Left ventricle myocardium superior (tissue), 1 donor: ENCODE measurements around the gene PKDCC. TPM values are rescaled to one million over a fixed set of nuclear protein-coding genes. Genes with fewer than 3 reads are reported as not detected.
"Not testable (repeated sequence)": the region's sequence is repeated elsewhere in the genome, so short reads cannot be mapped to it uniquely, and the experiment has no call there.

Experiments used
- ATAC-seq: fragments of 200-7000 bp; cut with Tn5 transposase; one replicate; pipeline ENCODE4 v1.9.1; 2020; ENCODE audit warnings: mild to moderate bottlenecking, moderate library complexity
- DNase-seq: peaks from one replicate; pipeline ENCODE4 v3.0.0-alpha.2; 2020
- intact Hi-C: fragments of 100-400 bp; cut with micrococcal nuclease; formaldehyde crosslinking; loops from one replicate; pipeline ENCODE4 v1.11.0; 2022
- total RNA-seq: library from RNA; stranded (reverse); fragmentation: NEBNext Ultra II Directional; extraction: Animal tissue kit (Norgen Biotek cat#: 25700); gene quantifications from one replicate; pipeline ENCODE4 v1.2.1, GENCODE V29; 2021
- donor health status: DM: no; HTN: yes; CAD: no; lungs with severe emphysema.

Gene PKDCC
- total RNA-seq, 1 donor from 2014 or later: 77.1 TPM

- intact Hi-C loops: no loop called here
- peak; percentile 30 for ATAC-seq
- DNase-seq: no peak
Measured at GRCh38 chr2:42077343-42077742, 29.5 kb downstream of the PKDCC start.

- intact Hi-C loops: loop anchor here (5.0 kb wide), 1 partner anchor 223 kb away; no protein-coding TSS in a partner anchor
- no peak for DNase-seq
- ATAC-seq: no peak
Measured at GRCh38 chr2:42079737-42080287, 32.0 kb downstream of the PKDCC start.

- intact Hi-C loops: loop anchor here (5.0 kb wide), 1 partner anchor 224 kb away; no protein-coding TSS in a partner anchor
- not testable (repeated sequence) for ATAC-seq, DNase-seq
Measured at GRCh38 chr2:42081151-42081550, 33.3 kb downstream of the PKDCC start.

GRCh38 chr2:42082016-42082415 is 34.2 kb downstream of the PKDCC start:
- intact Hi-C loops: loop anchor here (5.0 kb wide), 1 partner anchor 225 kb away; no protein-coding TSS in a partner anchor
- ATAC-seq (no peak), DNase-seq (no peak)

GRCh38 chr2:42084231-42084671 is 36.4 kb downstream of the PKDCC start:
- peak; percentile 86 for ATAC-seq
- intact Hi-C loops: loop anchor here (5.0 kb wide), 1 partner anchor 227 kb away; no protein-coding TSS in a partner anchor
- peak; percentile 45 for DNase-seq

- not testable (repeated sequence) for ATAC-seq, DNase-seq
- intact Hi-C loops: loop anchor here (5.0 kb wide), 1 partner anchor 218 kb away; no protein-coding TSS in a partner anchor
Measured at GRCh38 chr2:42085070-42085469, 37.2 kb downstream of the PKDCC start.

GRCh38 chr2:42085706-42086487 is 38.1 kb downstream of the PKDCC start:
- ATAC-seq: peak; percentile 8

GRCh38 chr2:42086500-42086953 is 38.7 kb downstream of the PKDCC start:
- DNase-seq (no peak), ATAC-seq (peak; percentile 54)
- intact Hi-C loops: loop anchor here (5.0 kb wide), 1 partner anchor 219 kb away; no protein-coding TSS in a partner anchor

More at GRCh38 chr2:42085706-42086487, 38.1 kb downstream of the PKDCC start:
- intact Hi-C loops: loop anchor here (5.0 kb wide), 1 partner anchor 219 kb away; no protein-coding TSS in a partner anchor
- no peak for DNase-seq

- no peak for DNase-seq
- no peak for ATAC-seq
- intact Hi-C loops: loop anchor here (5.0 kb wide), 1 partner anchor 220 kb away; no protein-coding TSS in a partner anchor
Measured at GRCh38 chr2:42087137-42087856, 39.5 kb downstream of the PKDCC start.

- intact Hi-C loops: loop anchor here (5.0 kb wide), 1 partner anchor 221 kb away; no protein-coding TSS in a partner anchor
- ATAC-seq (no peak), DNase-seq (no peak)
Measured at GRCh38 chr2:42087857-42088195, 40.0 kb downstream of the PKDCC start.

GRCh38 chr2:42089340-42089925 is 41.6 kb downstream of the PKDCC start:
- DNase-seq (peak; percentile 88), ATAC-seq (peak; percentile 71)
- intact Hi-C loops: loop anchor here (5.0 kb wide), 1 partner anchor 222 kb away; no protein-coding TSS in a partner anchor

- intact Hi-C loops: loop anchor here (10.0 kb wide), 1 partner anchor 235 kb away; no protein-coding TSS in a partner anchor
- no peak for DNase-seq
Measured at GRCh38 chr2:42090216-42090615, 42.4 kb downstream of the PKDCC start.

GRCh38 chr2:42091671-42092070 is 43.9 kb downstream of the PKDCC start:
- intact Hi-C loops: loop anchor here (10.0 kb wide), 1 partner anchor 233 kb away; no protein-coding TSS in a partner anchor

More at GRCh38 chr2:42090216-42090615, 42.4 kb downstream of the PKDCC start:
- no peak for ATAC-seq

GRCh38 chr2:42092084-42092996 is 44.5 kb downstream of the PKDCC start:
- no peak for DNase-seq
- ATAC-seq: no peak
- intact Hi-C loops: loop anchor here (10.0 kb wide), 1 partner anchor 232 kb away; no protein-coding TSS in a partner anchor

More at GRCh38 chr2:42091671-42092070, 43.9 kb downstream of the PKDCC start:
- DNase-seq (no peak), ATAC-seq (no peak)

GRCh38 chr2:42094114-42094513 is 46.3 kb downstream of the PKDCC start:
- intact Hi-C loops: loop anchor here (10.0 kb wide), 1 partner anchor 231 kb away; no protein-coding TSS in a partner anchor
- DNase-seq (no peak), ATAC-seq (no peak)

GRCh38 chr2:42095923-42096408 is 48.1 kb downstream of the PKDCC start:
- ATAC-seq: peak; percentile 64
- peak; percentile 81 for DNase-seq
- intact Hi-C loops: loop anchor here (5.0 to 10.0 kb wide), 3 partner anchors 101 to 229 kb away; no protein-coding TSS in a partner anchor
